MM.1S (cell line): ENCODE results near the gene TSPEAR.

Experiments
- CTCF ChIP-seq: fragments of 300-600 bp; sonication (generic); IDR thresholded peaks from 2 replicates; pipeline ENCODE4 v1.5.1; 2016; ENCODE audit warnings: antibody characterized with exemption, low read length, mixed read lengths
- EZH2phosphoT487 ChIP-seq: fragments of 300-600 bp; sonication (generic); IDR thresholded peaks from 2 replicates; pipeline ENCODE4 v1.6.1; 2018; ENCODE audit warnings: antibody characterized with exemption, low read length

- TF ChIP-seq EZH2phosphoT487 (no peak), CTCF (no peak)
These were observed 13.6 kb upstream of the TSPEAR start for GRCh38 chr21:44724926-44725325.
